Activated naive CD8-positive, alpha-beta T cell treated with anti-CD3 and anti-CD28 coated beads, Interleukin-2, amount 50 U/mL, for 24 hours (primary cell): Measurements from ENCODE around the gene IL20RA.

Source experiments
- ATAC-seq: fragments of 150-1000 bp; cut with Tn5 transposase; one replicate; pipeline ENCODE4 v1.10.0; 2021
- DNase-seq: peaks from one replicate; pipeline ENCODE4 v3.0.0; 2021
- H3K27ac Mint-ChIP-seq: one replicate; pipeline ENCODE4 v1.8.0; 2021; ENCODE audit warnings: mild to moderate bottlenecking, mixed read lengths
- H3K27me3 Mint-ChIP-seq: one replicate; pipeline ENCODE4 v1.8.0; 2021; ENCODE audit warnings: mixed read lengths
- H3K36me3 Mint-ChIP-seq: one replicate; pipeline ENCODE4 v1.8.0; 2021; ENCODE audit warnings: low read depth, mixed read lengths
- H3K4me1 Mint-ChIP-seq: one replicate; pipeline ENCODE4 v1.8.0; 2021; ENCODE audit warnings: mixed read lengths
- H3K4me3 Mint-ChIP-seq: one replicate; pipeline ENCODE4 v1.8.0; 2021; ENCODE audit warnings: mild to moderate bottlenecking, moderate library complexity, mixed read lengths
- H3K9me3 Mint-ChIP-seq: one replicate; pipeline ENCODE4 v1.8.0; 2021; ENCODE audit warnings: mixed read lengths

Gene IL20RA

GRCh38 chr6:137058037-137058436 lies 13.3 kb upstream of the IL20RA start:
- H3K27ac Mint-ChIP-seq = no peak overlapping the region

GRCh38 chr6:137056121-137056880 lies 11.5 kb upstream of the IL20RA start:
- Mint-ChIP-seq H3K9me3 (no peaks in the 10 kb centered on the region), H3K4me1 (no peaks in the 10 kb centered on the region), H3K4me3 (no peak overlapping the region), H3K36me3 (no peaks in the 10 kb centered on the region), H3K27me3 (peaks cover 30% of the 10 kb centered on the region), H3K27ac (no peak overlapping the region)
- no peak for ATAC-seq
- no peak for DNase-seq

More at GRCh38 chr6:137058037-137058436, 13.3 kb upstream of the IL20RA start:
- Mint-ChIP-seq H3K4me3 (no peak overlapping the region), H3K4me1 (no peaks in the 10 kb centered on the region), H3K9me3 (no peaks in the 10 kb centered on the region), H3K27me3 (peaks cover 15% of the 10 kb centered on the region), H3K36me3 (no peaks in the 10 kb centered on the region)
- ATAC-seq (no peak), DNase-seq (no peak)

GRCh38 chr6:137051790-137052472 lies 7.2 kb upstream of the IL20RA start:
- DNase-seq (no peak), ATAC-seq (no peak)
- Mint-ChIP-seq H3K9me3 (no peaks in the 10 kb centered on the region), H3K36me3 (no peaks in the 10 kb centered on the region), H3K4me3 (no peak overlapping the region), H3K27ac (no peak overlapping the region), H3K27me3 (peaks cover 60% of the 10 kb centered on the region), H3K4me1 (no peaks in the 10 kb centered on the region)

- no peak for DNase-seq
- no peak overlapping the region for H3K27ac Mint-ChIP-seq
- no peak for ATAC-seq
- no peaks in the 10 kb centered on the region for H3K9me3 Mint-ChIP-seq
- H3K36me3 Mint-ChIP-seq = peaks cover 2% of the 10 kb centered on the region
- H3K4me3 Mint-ChIP-seq = no peak overlapping the region
- H3K27me3 Mint-ChIP-seq = peaks cover 66% of the 10 kb centered on the region
- H3K4me1 Mint-ChIP-seq = peaks cover 2% of the 10 kb centered on the region
Measured at GRCh38 chr6:137049095-137049494, 4.3 kb upstream of the IL20RA start.

- Mint-ChIP-seq H3K4me1 (peaks cover 5% of the 10 kb centered on the region), H3K9me3 (no peaks in the 10 kb centered on the region), H3K27ac (no peak overlapping the region), H3K27me3 (peaks cover 73% of the 10 kb centered on the region), H3K4me3 (no peak overlapping the region), H3K36me3 (peaks cover 2% of the 10 kb centered on the region)
- DNase-seq (no peak), ATAC-seq (no peak)
Measured at GRCh38 chr6:137046871-137047412, 2.2 kb upstream of the IL20RA start.

- H3K36me3 Mint-ChIP-seq = peaks cover 2% of the 10 kb centered on the region
- DNase-seq (no peak), ATAC-seq (no peak)
- H3K4me1 Mint-ChIP-seq = peaks cover 5% of the 10 kb centered on the region
- H3K27me3 Mint-ChIP-seq = peaks cover 75% of the 10 kb centered on the region
- no peak overlapping the region for H3K27ac Mint-ChIP-seq
- H3K4me3 Mint-ChIP-seq = peak overlapping the region; percentile 70
- H3K9me3 Mint-ChIP-seq = no peaks in the 10 kb centered on the region
Measured at GRCh38 chr6:137045222-137045789, 541 bp upstream of the IL20RA start.

GRCh38 chr6:137043710-137044365 lies 927 bp downstream of the IL20RA start:
- peak overlapping the region; percentile 21 for H3K27ac Mint-ChIP-seq

GRCh38 chr6:137040393-137040792 lies 4.4 kb downstream of the IL20RA start:
- Mint-ChIP-seq H3K27ac (no peak overlapping the region), H3K27me3 (peaks cover 78% of the 10 kb centered on the region), H3K9me3 (no peaks in the 10 kb centered on the region), H3K4me3 (no peak overlapping the region), H3K36me3 (peaks cover 2% of the 10 kb centered on the region), H3K4me1 (peaks cover 5% of the 10 kb centered on the region)
- DNase-seq (no peak), ATAC-seq (no peak)

More at GRCh38 chr6:137043710-137044365, 927 bp downstream of the IL20RA start:
- peak; percentile 8 for DNase-seq
- H3K4me3 Mint-ChIP-seq = peak overlapping the region; percentile 78
- peaks cover 76% of the 10 kb centered on the region for H3K27me3 Mint-ChIP-seq
- ATAC-seq = peak; percentile 27
- no peaks in the 10 kb centered on the region for H3K9me3 Mint-ChIP-seq
- peaks cover 2% of the 10 kb centered on the region for H3K36me3 Mint-ChIP-seq
- peaks cover 5% of the 10 kb centered on the region for H3K4me1 Mint-ChIP-seq

GRCh38 chr6:137039010-137039409 lies 5.8 kb downstream of the IL20RA start:
- H3K4me3 Mint-ChIP-seq = no peak overlapping the region
- no peak for ATAC-seq
- no peak overlapping the region for H3K27ac Mint-ChIP-seq
- H3K36me3 Mint-ChIP-seq = no peaks in the 10 kb centered on the region
- no peaks in the 10 kb centered on the region for H3K9me3 Mint-ChIP-seq
- H3K27me3 Mint-ChIP-seq = peaks cover 77% of the 10 kb centered on the region
- DNase-seq = no peak
- peaks cover 6% of the 10 kb centered on the region for H3K4me1 Mint-ChIP-seq

- peaks cover 15% of the 10 kb centered on the region for H3K4me1 Mint-ChIP-seq
- no peaks in the 10 kb centered on the region for H3K36me3 Mint-ChIP-seq
- H3K27ac Mint-ChIP-seq = no peak overlapping the region
- H3K4me3 Mint-ChIP-seq = no peak overlapping the region
- peaks cover 76% of the 10 kb centered on the region for H3K27me3 Mint-ChIP-seq
- ATAC-seq (no peak), DNase-seq (no peak)
- H3K9me3 Mint-ChIP-seq = no peaks in the 10 kb centered on the region
Measured at GRCh38 chr6:137036566-137037300, 8.0 kb downstream of the IL20RA start.

- DNase-seq = peak; percentile 67
- H3K27ac Mint-ChIP-seq = peak overlapping the region; percentile 82
Measured at GRCh38 chr6:137033828-137034227, 10.9 kb downstream of the IL20RA start.

GRCh38 chr6:137031122-137031521 lies 13.6 kb downstream of the IL20RA start:
- no peaks in the 10 kb centered on the region for H3K9me3 Mint-ChIP-seq
- H3K27me3 Mint-ChIP-seq = peaks cover 77% of the 10 kb centered on the region
- H3K36me3 Mint-ChIP-seq = no peaks in the 10 kb centered on the region
- no peak overlapping the region for H3K4me3 Mint-ChIP-seq
- ATAC-seq (no peak), DNase-seq (no peak)
- H3K27ac Mint-ChIP-seq = no peak overlapping the region
- peaks cover 15% of the 10 kb centered on the region for H3K4me1 Mint-ChIP-seq

More at GRCh38 chr6:137033828-137034227, 10.9 kb downstream of the IL20RA start:
- no peaks in the 10 kb centered on the region for H3K9me3 Mint-ChIP-seq
- peaks cover 75% of the 10 kb centered on the region for H3K27me3 Mint-ChIP-seq
- peak; percentile 99 for ATAC-seq
- no peaks in the 10 kb centered on the region for H3K36me3 Mint-ChIP-seq
- peak overlapping the region; percentile 51 for H3K4me3 Mint-ChIP-seq
- H3K4me1 Mint-ChIP-seq = peaks cover 15% of the 10 kb centered on the region

GRCh38 chr6:137028912-137029311 lies 15.9 kb downstream of the IL20RA start:
- peaks cover 80% of the 10 kb centered on the region for H3K27me3 Mint-ChIP-seq
- ATAC-seq (no peak), DNase-seq (no peak)
- H3K27ac Mint-ChIP-seq = no peak overlapping the region
- no peaks in the 10 kb centered on the region for H3K9me3 Mint-ChIP-seq
- peaks cover 11% of the 10 kb centered on the region for H3K4me1 Mint-ChIP-seq
- H3K36me3 Mint-ChIP-seq = no peaks in the 10 kb centered on the region
- no peak overlapping the region for H3K4me3 Mint-ChIP-seq
